Embryonic facial prominence (tissue), 1 donor: Measurements from ENCODE around the gene AFAP1L1.

Experiments used
- DNase-seq: peaks from one replicate; pipeline ENCODE4 v3.0.0-alpha.2; 2016; ENCODE audit errors: extremely low spot score

Gene AFAP1L1

DNA sequence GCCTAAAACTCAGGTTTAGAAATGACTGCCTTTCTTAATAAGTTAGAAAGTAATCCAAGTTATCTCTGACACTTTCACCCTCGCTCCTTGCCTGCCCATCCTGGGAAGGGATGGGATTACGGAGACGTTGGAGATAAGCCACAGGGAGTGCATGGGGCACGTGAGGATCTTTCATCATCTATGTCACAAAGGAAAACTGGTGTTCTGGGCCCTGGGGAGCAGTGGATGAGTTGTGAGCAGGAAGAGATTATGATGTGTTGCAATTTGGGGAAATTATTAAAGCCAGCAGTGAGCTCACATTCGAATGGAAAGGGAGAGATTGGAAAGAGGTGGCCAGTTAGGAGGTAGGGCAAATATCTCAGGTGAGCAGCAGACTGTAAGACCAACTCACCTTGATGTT is 12.8 kb downstream of the AFAP1L1 start:
- no peak for DNase-seq

DNA sequence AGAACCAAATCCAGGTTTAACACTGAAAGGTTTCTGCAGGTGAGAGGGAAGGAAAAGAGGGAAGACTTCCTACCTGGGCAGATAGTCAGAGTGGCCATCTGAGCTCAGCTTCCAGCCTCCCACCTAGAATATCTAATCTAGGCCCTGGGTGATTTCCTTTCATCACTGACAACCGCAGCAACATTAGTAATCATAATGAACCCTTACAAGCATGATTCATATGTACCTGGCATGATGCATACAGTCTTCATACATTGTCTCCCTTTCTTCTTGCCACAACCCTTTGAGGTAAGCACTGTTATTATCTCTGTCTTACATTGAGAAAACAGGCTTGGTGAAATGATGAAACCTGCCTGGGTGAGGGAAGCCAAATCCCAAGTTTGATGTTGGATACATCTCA is 13.5 kb downstream of the AFAP1L1 start:
- DNase-seq: no peak

DNA sequence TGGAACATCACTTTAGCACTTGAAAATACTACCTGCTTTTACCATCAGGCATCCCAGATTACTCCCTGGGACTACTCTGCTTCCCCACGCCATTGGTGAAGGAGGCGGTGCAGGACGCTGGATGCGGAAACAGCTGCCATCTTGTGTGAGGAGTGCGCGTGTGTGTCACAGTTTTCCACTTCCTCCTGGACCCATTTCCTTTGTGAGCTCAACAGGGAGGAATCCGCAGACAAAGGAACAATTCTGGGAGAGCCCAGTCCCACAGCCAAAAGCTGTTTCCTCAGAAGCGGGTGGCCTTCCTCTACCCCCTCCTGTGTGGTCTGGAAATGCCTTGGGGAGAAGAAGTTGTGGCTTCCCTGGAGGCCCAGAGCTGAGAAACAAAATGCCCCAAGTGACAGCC is 16.8 kb downstream of the AFAP1L1 start:
- DNase-seq: no peak

DNA sequence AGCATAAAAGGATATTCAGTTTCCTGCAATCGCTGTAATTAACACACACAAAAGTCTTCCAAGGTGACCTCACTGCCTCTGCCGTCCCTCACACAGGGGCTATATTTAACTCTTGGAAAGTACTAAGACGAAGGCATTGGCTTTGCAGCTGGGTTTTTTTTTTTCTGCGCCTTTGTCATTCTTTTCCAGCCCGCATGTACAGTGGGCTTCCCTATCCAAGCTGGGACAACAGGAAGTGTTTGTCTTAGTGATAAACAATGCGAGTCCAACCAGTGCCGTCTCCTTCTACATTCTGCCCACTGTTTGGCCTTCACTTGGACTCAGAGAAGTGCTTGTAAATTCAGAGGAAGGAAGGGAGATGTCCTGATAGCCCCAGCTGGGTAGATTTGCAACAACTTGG is 17.6 kb downstream of the AFAP1L1 start:
- DNase-seq: no peak

DNA sequence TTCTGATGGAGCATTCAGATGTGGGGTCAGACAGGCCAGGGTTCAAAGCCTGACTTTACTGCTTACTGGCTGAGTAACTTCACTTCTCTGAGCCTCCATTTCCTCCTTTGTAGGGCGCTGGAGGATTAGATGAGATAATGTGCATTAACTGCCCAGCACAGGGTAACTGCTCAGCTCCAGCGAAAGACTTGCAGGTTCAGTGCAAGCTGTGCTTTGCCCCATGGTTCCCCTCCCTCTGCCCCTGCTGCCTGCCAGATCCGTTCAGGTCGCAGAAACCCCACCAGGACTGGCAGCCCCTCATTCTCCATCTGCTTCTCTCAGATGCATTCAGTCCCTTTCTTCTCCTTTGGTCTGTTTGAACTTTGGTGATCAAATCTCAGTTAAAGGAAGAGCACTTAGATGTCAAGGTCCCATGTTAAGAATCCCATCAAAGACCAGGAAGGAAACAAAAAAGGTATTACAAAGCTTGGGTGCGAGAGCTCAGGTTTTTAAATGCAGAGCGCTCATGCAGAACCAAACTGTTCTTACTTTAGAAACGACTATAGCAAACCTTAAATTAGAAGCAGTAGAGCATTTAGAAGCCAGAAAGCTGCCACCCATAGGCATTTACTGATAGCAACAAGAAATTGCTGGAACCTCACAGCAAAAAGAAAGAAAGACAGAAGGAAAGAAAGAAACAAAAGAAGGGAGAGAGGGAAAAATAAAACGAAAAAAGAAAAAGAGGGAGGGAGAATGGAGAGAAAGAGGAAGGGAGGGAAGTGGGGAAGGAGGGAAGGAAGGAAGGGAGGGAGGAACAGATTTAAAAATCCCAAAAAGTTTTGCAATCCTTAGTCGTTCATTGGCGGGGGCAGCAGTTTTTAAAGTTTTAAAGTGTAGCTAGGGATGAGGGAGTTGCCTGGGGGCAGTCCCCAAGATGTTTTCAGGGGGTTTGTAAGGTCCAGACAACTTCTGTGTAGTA is 23.5 kb downstream of the AFAP1L1 start:
- DNase-seq: no peak

DNA sequence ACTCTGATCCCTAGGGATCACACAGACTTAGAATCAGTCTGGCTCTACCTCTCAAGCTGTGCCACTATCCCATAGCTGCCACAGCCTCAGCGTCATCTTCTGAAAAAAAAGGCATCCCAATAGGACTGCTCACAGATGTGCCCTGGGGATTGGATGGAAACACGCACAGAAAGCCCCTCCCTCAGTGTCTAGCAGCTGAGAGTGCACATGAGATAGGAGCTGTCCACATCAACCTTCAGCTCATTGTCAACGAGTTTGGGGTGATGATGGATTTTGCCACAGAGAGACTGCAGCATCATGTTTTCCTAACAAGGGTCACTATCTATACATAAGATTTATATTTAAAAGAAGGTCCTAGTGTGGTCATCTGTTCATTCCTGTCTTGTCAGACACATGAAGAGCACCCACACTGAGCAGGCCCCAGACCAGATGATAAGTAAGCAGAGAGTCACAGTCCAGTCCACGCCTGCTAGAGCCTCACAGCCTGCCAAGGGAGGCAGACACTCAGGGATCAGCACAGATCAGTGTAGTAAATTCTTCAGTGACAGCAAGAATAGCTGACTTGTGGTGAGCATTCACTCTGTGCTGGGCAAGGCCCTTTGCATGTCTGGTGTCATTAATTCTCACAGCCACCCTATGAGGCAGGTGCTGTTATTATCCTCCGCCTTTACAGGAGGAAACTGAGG is 25.8 kb downstream of the AFAP1L1 start:
- DNase-seq: no peak

DNA sequence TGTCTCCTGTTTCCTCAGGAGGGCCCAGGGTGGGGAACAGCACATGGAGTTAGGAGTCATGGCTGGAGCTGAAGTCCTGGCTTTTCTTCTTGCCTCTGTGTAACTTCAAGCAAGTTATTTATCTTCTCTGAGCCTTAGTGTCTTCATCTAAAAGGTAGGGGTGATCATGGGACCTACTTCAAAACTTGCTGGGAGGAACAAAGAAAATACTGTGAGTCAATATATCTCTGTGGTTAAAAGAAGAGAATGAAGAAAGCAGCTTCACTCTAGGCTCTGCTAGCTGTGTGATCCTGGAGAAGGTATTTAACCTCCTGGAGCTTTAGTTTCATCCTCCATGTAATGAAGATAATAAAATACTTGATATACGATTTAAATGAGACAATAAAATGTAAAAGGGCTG is 26.5 kb downstream of the AFAP1L1 start:
- no peak for DNase-seq

DNA sequence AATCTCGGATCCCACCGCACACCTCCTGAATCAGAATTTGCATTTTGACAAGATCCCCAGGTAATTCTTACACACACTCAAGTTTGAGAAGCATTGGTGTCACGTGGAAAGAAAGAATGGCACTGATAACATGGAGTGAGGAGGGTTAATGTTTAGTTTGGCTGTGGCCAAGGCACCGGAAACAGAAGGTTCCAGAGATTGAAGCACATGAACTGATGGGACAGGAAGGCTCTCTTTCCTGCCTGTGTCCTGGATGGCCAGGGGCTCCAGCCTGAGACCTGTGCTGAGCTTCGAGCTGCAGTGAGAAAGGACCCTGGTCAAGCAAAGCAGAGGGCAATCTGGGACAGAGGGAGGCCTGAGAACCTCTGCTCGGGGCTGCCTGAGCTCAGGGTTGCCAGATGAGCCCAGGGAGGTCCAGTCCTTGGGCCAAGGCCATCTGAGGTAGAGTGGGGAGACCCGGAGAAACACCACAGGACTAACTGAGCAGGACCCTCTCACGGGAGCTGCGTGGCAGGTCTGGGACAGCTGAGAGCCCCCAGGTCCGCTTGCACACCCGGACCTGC is 27.3 kb downstream of the AFAP1L1 start:
- no peak for DNase-seq

DNA sequence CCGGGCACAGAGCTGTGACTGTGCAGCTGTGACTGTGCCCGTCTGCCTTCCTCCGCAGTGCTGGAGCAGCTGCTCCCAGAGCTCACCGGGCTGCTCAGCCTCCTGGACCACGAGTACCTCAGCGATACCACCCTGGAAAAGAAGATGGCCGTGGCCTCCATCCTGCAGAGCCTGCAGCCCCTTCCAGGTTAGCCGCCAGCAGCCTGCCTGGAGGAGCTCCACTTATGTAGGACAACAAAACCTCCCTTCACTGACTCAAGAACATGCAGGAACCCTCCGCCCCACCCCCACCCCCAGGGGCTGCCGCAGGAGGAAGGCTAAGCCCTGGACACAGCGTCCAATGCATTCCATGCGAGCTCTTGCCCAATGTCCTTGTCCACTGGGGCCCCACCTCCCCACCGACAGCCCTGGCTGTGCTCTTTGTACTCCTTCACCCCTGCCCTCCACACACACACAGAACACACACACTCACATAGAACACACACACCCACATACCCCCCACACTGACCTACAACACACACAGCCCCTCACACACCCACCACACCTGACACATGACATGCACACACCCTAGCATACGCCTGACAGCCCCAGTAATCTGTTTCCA is 27.9 kb downstream of the AFAP1L1 start:
- DNase-seq: no peak

DNA sequence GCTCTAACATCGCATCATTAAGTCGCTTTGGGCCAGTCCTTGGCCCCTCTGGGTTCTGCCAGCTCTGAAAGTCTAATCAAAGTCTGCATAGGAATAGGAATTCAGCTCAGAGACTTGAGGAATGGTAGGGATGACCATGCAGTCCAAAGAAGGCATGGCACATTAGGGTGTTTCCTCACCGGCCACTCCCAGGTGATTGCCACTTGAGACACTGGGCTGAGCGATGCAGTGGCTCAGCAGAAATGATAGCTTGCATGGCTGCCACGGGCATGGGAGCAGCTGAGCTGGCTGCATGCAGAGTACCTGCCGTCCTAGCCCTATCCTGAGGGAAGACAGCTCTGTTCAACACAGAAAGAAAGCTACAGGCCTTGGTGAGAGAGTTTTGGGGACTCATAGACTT is 28.8 kb downstream of the AFAP1L1 start:
- no peak for DNase-seq

DNA sequence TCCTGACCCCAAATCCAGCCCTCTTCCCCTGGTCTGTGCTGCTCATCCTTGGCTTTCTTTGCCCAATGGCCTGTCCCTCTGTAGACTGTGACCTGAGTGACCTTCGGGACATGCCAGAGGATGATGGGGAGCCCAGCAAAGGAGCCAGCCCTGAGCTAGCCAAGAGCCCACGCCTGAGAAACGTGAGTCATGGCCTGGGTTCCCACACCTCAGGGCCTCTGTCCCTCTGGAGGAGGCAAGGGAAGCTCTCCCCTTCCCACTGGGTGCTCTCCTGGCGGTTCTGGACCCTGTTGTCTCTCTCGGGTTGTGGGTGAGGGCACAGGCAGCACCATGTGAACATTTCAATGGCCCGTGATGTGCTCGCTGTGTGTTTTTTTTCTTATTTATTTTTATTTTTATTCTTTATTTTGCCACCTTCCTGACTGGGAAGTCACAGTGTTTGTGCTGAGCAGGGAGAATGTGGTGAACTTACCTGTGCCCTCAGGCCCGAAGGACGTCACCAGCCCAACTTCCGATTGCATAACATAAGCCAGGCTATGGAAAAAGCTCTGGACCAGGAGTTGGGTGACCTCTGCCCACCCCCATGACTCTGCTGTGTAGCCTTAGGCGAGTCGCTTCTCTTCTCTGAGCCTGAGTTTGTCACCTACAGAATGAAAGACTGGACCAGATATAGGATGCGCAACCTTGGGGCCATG is 29.5 kb downstream of the AFAP1L1 start:
- no peak for DNase-seq

DNA sequence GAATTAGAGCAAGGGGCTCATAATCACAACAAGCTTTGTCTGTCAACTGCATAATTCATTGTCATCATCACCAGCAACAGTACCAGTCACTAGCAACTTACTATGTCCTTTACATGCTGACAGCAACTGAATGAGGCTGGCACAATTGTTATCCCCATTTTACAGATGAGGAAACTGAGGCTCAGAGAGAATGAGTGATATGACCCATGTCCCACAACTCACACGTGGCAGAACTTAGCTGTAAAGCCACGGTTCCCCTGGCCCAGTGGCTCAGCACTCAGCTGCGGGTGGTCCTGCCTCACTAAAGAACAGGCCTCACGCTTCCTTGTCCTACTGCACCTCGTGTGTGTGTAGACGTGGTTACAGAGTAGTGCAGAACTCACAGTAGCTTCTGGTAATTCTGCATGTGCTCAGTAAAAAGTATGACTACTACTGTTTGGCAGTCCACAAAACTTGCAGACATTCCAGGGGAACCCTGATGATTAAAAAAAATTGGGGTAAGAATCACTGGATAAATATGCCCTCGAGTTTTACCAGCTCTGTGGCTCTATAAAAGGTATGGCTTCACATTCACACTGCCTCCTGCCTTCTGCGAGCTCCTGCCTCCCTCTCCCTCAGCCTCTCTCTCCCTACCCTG is 30.2 kb downstream of the AFAP1L1 start:
- no peak for DNase-seq

DNA sequence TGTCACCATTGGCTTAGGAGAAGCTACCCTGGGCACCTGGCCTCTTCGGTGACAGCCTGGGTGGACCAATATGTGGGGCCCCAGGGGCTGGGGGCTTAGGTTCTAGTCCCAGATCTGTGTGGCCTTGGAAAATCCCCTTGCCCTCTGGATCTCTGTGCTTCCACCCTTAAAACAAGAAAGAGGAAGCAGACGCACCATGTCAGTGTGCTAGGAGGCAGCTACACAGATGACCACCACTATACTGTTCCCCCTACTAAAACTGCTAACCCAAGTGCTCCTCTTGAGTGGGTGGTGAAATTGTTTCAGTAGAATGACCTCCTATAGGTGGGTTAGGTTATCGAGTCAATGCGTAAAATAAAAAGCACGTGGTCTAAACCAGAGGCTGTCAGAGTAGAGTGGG is 31.0 kb downstream of the AFAP1L1 start:
- DNase-seq: no peak

DNA sequence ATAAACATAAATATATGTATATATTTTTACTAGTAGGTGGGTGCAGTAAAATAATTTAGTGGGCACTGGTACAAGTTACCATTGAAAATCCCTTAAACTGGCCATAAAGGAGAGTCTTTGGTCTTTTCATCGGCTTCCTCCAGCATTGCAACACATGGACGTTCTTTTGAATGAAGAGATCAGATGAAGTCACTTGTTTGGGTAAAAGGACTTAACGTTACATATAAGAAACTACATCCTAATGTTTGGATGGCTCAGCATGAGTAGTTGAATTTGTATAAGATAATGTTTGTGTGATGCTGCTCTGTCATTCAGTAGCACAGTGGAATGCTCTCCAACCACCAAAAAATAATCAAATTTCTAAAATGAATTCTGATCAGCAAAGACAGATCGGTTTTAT is 31.6 kb downstream of the AFAP1L1 start:
- no peak for DNase-seq

DNA sequence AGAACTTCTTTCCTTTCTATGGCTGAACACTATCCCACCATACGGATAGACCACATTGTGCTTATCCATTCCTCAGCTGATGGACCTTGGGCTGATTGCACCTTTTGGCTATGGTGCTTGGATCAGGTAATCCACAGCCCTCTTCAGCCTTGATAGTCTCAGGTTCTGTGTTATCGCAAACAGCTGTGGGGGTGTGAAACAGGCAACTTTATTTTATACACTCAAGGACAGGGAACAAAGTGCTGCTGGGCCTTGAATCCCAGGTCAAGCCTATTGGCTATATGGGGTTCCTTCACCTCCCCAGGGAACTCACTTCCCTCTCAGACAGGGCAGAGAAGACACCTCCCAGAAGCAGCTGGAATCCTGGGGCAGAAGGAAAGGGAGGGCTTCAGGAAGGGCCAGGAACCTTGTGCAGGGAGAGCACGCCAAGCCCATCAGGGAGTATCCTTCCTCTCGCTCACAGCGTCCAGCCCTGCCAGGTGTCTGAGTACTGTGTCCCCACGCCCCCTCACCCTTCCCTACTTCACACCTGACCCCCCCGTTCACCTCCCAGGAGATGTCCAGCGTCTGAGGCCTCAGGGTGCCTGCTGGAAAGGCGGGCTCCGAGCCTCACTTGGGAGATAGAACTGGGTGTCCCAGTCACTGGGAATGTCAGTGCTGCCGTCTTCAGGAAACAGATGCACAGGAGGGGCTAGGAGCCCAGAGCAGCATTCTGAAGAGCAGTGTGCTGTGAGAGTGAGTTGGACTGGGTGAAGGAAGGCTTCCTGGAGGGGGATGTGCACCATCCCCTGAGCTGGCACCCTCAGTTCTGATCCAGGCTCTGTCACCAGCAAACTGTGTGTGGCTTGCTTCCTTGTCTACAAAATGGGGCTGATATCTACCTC is 32.8 kb downstream of the AFAP1L1 start:
- no peak for DNase-seq

DNA sequence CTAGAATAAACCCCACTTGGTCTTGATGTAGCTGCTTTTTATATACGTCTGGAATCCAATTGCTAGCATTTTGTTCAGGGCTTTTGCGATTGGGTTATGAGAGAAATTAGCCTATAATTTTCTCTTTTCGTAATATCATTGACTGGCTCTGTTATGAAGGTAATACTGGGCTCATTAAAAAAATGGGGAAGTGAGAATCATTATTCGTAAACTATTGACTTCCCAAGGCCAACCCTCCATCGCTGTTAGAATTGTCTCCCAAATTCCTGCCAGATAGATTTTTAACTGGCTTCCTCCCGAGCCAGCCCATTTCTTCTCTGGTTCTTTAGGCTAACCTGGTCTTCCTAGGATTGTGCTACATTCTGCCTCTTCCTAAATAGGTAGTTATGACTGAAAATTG is 37.7 kb downstream of the AFAP1L1 start:
- no peak for DNase-seq

DNA sequence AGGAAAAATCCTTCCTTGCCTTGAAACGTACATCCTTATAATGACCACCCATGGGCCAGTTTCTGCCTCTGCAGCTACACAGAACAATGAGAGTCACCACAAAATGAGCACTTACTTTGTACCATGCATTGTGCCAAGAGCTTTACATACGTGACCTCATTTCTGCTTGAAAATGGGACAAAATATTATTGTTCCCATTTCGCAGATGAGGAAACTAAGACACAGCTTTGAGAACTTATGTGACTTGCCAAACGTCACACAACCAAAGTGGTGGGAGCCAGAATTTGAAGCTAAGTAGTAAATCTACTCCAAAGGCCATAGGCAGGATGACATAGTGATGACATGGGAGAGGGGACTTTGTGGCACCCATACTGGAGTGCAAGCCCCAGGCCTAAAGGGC is 38.8 kb downstream of the AFAP1L1 start:
- DNase-seq: no peak

DNA sequence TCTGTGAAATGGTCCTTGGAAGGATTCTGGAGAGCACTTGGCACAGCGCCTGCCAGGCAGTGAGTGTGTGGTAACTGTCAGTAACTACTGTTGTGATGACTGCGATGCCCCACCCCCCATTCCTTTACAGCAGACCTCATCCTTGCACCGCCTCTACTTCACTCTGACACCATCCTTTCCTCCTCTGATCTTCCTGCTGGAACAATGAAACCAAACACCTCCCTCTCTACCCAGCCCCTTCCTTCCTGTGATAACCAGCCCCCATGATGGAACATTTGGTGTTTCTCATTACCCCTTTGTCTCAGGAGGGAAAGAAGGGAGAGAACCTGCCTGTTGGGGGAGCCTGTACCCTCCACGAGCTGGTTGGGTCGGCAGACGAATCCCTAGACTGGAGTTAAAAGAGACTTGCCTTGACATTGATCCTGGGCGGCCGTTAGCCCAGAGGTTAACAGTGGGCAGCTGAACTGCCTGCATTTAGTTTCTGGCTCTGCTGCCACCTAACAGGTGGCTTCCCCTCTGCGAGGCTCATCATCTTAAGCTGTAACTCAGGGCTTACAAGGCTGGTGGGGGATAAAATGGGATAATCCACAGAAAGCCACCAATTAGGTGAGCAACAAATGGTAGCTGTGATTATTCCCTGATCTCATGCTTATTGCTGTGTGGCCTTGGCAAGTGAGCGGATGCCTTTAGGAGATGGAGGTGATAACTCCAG is 39.4 kb downstream of the AFAP1L1 start:
- DNase-seq: peak; percentile 29

DNA sequence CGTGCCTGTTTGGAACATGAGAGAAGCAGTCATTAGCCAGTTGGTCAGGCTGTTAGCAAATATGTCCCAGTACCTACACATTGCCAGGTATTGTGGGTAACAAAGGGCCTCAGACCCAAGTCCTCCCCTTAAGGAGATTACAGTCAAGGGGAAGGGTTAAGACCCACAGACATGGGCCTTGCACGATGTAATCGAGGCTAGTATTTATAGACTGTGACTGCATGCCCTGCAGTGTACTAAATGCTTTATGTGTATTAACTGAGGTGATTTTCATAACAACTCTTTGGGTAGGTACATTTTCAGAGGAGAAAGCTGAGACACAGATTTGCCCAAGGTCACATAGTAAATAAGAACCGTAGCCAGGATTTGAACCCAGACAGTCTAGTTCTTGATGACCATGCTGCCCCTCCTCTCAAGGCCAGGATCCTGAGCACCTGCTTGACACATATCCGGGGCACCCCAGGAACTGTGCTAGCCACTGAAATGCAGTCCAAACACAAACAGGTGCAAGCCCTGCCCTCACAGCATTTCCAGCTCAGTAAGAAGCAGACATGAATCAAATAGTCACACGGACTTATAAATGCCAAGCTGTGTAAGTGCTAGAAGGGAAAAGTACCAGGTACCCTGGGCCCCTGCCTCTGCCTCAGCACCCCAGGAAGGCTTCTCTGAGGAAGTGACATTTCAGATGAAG is 41.6 kb downstream of the AFAP1L1 start:
- DNase-seq: no peak
